GDM1 (cell line): ENCODE data around the gene HOXB1.
A peak's percentile ranks its signal among the peaks of the same experiment; 100 is the strongest.
"Not testable (repeated sequence)": the region's sequence is repeated elsewhere in the genome, so short reads cannot be mapped to it uniquely, and the experiment has no call there.

ENCODE experiments used
- DNase-seq: peaks from one replicate; lab custom pipeline; 2025; lab: John Stamatoyannopoulos, UW

Gene HOXB1

GRCh38 chr17:48519427-48519826 is 11.4 kb downstream of the HOXB1 start:
- DNase-seq: no peak

- DNase-seq: no peak
Observed at GRCh38 chr17:48517478-48517877, 13.3 kb downstream of the HOXB1 start.

DNA sequence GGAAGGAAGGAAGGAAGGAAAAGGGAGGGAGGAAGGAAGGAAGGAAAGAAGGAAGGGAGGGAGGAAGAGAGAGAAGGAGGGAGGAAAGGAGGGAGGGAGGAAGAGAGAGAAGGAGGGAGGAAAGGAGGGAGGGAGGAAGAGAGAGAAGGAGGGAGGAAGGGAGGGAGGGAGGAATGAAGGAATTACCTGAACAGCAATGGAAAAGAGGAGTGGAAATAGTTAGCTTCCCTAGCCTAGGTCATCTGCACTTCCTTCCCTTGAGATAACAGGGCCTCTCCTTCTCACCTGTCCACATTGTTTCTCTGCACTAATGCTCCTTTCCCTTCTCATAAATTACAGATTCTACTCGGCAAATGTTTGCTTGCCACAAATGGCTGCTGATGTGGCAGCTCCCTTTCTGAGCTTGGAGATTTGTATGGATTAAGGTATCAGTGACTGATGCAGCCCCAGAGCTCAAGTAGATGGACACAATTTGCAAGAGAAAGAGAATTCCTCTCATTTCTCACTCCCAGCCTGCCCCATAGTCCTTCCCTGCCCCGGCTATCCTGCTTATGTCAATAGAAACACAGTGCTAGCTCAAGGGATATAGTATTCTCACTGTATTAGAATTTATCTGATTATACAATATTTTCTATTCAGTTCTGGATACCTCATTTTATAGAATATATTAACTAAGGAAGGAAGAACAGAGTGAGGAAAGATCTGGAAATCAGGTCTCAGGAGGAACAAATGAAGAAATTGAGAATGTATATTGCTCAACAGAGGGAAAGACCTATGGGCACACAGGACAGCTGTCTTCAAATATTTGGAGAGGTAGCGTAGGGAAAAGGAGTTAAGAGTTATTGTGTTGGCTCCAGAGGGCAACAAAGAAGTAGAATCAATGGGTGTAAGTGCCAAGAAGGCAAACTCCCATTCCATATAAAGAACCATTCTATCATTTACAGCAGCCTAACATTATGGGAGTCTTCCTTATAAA is 14.6 kb downstream of the HOXB1 start:
- DNase-seq: no peak

DNA sequence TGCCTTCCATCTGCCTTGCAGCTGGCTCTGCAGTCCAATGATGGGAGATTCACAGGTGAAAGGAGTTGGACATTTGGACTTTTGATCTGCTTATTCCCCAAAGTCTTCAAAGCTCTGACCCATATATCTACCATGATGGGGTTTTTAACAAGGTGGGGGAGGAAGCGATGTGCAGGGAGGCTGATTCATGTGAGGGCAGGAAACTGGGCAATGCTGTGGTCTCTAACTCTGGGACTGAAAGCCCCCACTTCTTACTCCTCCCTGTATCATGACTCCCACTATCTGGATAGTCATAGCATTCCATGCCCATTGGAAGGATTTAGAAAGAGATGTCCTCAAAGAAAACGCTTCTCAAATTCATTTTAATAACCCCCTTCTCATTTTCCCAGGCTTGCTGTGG is 16.3 kb downstream of the HOXB1 start:
- no peak for DNase-seq

GRCh38 chr17:48513666-48514455 is 16.9 kb downstream of the HOXB1 start:
- DNase-seq: no peak

- DNase-seq: no peak
Observed at GRCh38 chr17:48513097-48513496, 17.7 kb downstream of the HOXB1 start.

GRCh38 chr17:48510761-48511604 is 19.8 kb downstream of the HOXB1 start:
- DNase-seq: no peak

- DNase-seq: no peak
Observed at GRCh38 chr17:48510381-48510760, 20.4 kb downstream of the HOXB1 start.

DNA sequence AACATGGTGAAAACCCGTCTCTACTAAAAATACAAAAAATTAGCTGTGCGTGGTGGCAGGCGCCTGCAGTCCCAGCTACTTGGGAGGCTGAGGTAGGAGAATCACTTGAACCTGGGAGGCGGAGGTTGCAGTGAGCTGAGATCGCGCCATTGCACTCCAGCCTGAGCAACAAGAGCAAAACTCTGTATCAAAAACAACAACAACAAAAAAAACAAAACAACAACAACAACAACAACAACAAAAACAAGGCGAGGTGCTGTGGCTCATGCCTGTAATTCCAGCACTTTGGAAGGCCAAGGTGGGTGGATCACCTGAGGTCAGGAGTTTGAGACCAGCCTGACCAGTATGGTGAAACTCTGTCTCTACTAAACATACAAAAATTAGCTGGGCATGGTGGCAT is 21.1 kb downstream of the HOXB1 start:
- not testable (repeated sequence) for DNase-seq

GRCh38 chr17:48506246-48506645 is 24.6 kb downstream of the HOXB1 start:
- DNase-seq: no peak

DNA sequence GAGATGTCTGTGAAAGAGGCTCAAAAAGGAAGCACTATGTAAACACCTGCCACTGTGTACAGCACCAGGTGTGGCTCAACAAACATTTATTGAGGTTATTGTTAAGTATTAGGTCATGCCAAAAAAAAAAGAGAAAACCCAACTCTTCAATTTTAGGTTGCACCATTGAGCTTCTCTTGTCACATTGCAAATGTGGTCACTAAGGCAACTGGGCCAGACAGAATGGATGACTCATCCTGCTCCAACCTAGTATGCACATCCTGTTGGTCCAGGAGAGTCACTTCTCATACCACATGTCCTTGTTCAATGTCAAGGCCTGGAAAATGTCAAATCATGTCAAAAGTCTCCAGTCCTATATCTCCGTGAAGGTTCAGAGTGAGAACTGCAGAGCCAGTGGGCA is 25.0 kb downstream of the HOXB1 start:
- DNase-seq: peak; percentile 34

DNA sequence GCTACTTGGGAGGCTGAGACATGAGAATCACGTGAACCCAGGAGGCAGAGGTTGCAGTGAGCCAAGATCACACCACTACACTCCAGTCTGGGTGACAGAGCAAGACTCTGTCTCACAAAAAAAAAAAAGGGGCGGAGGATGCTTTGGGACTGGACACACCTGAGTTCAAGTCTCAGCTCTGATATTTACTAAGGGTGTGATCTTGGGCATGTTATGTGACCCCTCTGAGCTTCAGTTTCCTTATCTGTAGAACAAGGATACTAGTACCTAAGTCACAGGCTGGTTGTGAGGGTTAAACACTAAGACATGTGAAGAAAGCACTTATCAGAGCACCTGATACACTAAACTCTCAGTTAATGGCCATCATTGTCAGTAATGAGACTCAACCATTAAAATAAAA is 25.9 kb downstream of the HOXB1 start:
- DNase-seq: no peak

- DNase-seq: no peak
Observed at GRCh38 chr17:48503747-48504146, 27.1 kb downstream of the HOXB1 start.

GRCh38 chr17:48502901-48503300 is 27.9 kb downstream of the HOXB1 start:
- DNase-seq: no peak

- DNase-seq: no peak
Observed at GRCh38 chr17:48502312-48502711, 28.5 kb downstream of the HOXB1 start.

- no peak for DNase-seq
Observed at GRCh38 chr17:48500435-48501426, 30.1 kb downstream of the HOXB1 start.

- DNase-seq: no peak
Observed at GRCh38 chr17:48499735-48500434, 30.9 kb downstream of the HOXB1 start.

DNA sequence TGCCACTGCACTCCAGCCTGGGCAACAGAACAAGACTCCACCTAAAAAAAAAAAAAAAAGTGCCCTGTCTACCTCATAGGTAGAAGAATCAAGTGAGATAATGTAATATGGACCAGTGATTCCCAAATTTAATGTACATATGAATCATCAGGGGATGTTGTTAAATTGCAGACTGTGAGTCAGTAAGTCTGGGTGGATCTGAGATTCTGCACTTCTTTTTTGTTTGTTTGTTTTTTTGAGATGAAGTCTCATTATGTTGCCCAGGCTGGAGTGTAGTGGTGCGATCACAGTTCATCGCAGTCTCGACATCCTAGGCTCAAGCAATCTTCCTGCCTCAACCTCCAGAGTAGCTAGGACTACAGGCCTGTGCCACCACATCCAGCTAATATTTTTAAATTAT is 31.6 kb downstream of the HOXB1 start:
- no peak for DNase-seq

DNA sequence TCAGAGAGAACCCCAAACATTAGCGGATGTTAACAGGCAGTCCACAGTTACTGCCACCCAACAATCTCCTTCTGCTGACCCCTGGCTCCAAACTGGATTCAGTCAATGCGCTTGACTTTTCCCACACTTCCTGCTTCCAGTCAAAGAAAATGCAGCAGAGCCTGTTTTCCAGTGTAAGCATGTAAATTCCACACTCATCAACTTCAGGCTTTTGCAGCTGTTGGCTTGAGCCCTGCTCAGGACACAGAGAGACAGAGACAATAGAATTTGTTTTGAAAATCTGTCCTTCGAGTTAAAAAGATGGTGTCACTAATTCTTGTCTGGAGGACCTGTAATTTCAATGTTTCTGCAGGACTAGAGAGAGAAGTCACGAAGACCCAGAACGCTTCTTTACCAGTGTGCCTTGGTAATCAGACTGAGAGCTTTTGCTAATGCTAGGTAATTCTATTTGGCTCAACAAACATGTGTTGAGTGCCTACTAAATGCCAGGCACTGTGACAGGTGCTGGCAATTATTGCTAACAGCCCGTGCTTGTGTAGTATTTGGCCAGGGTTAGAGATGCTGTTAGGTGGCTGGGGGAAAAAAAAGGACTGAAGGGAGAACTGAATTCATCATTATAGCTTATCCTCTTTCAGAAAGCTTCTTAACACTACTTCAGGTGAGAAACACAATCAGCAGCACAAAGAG is 32.5 kb downstream of the HOXB1 start:
- DNase-seq: no peak

- no peak for DNase-seq
Observed at GRCh38 chr17:48497103-48497502, 33.7 kb downstream of the HOXB1 start.
